Measurements from ENCODE around the gene MRPL42.

MRPL42 gene

DNA sequence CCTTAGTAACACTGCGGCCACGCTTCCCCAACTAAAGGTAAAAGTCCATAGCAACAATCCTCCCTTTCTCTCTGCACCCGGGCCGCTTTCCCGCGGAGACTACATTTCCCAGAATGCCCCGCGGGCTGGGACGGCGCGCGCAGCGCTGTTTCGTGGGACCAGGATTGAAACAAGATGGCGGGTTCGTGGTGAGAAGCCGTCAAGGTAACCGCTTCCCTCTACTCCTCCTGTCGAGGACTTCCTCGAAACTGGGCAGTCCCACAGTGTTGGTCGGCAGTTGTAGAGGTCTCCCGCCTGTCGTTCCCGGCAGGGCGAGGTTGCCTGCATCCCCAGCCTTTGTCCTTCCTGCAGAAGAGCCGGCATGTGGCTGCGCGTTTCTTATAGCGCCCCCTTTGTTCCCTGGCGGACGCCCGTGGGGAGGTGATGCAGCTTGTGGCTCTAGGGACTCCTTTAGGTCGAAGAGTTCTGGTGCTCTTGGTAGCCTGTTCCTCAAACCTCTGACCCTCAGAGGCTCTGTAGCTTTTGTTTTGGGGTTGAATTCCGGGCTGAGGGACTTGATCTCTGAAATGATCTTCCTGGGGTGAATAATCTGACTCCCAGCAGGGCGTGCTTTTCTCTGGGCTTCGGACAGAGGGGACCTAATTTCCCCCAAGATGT lies at the start of gene MRPL42:
Gene MRPL42 (plus strand): TSS at position 164 of the 657 bp plus-strand sequence. CDS start 1,772 bp downstream, outside the sequence.
- TF ChIP-seq, protein P1, sequence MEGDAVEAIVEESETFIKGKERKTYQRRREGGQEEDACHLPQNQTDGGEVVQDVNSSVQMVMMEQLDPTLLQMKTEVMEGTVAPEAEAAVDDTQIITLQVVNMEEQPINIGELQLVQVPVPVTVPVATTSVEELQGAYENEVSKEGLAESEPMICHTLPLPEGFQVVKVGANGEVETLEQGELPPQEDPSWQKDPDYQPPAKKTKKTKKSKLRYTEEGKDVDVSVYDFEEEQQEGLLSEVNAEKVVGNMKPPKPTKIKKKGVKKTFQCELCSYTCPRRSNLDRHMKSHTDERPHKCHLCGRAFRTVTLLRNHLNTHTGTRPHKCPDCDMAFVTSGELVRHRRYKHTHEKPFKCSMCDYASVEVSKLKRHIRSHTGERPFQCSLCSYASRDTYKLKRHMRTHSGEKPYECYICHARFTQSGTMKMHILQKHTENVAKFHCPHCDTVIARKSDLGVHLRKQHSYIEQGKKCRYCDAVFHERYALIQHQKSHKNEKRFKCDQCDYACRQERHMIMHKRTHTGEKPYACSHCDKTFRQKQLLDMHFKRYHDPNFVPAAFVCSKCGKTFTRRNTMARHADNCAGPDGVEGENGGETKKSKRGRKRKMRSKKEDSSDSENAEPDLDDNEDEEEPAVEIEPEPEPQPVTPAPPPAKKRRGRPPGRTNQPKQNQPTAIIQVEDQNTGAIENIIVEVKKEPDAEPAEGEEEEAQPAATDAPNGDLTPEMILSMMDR (IDR thresholded peaks at IDR 0.05; ENCODE audit: control insufficient read depth, extremely low read depth, insufficient read depth), result peak; percentile 69
- DNase-seq (ENCODE audit: low read depth), result peak; percentile 75
- H3K4me3 ChIP-seq (ENCODE audit: low read depth, low read length), result peak within 1 kb of the TSS; percentile 70

GRCh38 chr12:93417967-93418480 lies 49.3 kb upstream of the MRPL42 start:
- TF ChIP-seq, protein P1 (IDR thresholded peaks at IDR 0.05; ENCODE audit: control insufficient read depth, extremely low read depth, insufficient read depth), result no peak
- no peak overlapping the region for H3K4me3 ChIP-seq (ENCODE audit: low read depth, low read length)
- no peak for DNase-seq (ENCODE audit: low read depth)

DNA sequence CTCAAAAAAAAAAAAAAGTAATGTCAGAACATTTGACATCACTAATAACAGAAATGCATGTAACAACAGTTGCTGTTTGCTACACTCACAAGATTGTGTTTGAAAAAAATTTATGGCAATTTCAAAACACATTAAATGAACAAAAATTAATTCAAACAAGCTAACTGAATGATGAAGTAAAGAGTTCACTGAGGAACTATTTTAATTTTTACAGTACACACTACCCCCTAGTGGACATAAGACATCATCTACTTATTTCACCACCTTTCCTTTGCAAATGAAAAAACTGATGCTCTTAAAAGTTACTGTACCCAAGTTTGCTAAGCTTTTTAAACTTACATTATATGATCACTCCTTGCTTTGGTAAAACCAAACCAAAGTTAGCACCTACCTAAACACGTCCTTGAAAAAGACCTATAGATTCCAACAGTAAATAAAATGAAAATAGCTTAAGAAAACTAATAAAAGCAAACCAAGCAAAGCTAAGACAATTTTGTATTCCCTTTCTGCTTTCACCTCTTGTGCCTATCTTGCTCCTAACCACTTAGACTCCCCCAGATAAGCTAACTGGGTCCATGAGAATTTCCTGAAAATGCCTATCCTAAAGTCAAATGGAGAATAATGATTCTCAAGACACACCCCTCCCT lies 47.8 kb upstream of the MRPL42 start:
- H3K4me3 ChIP-seq (ENCODE audit: low read depth, low read length), result no peak overlapping the region
- DNase-seq (ENCODE audit: low read depth), result no peak
- TF ChIP-seq, protein P1 (IDR thresholded peaks at IDR 0.05; ENCODE audit: control insufficient read depth, extremely low read depth, insufficient read depth), result peak; percentile 50; the same call in 1 of the 2 replicates

- TF ChIP-seq, protein P1 (IDR thresholded peaks at IDR 0.05; ENCODE audit: control insufficient read depth, extremely low read depth, insufficient read depth), result no peak
- no peak for DNase-seq (ENCODE audit: low read depth)
- no peak overlapping the region for H3K4me3 ChIP-seq (ENCODE audit: low read depth, low read length)
These were observed 45.3 kb upstream of the MRPL42 start for GRCh38 chr12:93422050-93422449.

DNA sequence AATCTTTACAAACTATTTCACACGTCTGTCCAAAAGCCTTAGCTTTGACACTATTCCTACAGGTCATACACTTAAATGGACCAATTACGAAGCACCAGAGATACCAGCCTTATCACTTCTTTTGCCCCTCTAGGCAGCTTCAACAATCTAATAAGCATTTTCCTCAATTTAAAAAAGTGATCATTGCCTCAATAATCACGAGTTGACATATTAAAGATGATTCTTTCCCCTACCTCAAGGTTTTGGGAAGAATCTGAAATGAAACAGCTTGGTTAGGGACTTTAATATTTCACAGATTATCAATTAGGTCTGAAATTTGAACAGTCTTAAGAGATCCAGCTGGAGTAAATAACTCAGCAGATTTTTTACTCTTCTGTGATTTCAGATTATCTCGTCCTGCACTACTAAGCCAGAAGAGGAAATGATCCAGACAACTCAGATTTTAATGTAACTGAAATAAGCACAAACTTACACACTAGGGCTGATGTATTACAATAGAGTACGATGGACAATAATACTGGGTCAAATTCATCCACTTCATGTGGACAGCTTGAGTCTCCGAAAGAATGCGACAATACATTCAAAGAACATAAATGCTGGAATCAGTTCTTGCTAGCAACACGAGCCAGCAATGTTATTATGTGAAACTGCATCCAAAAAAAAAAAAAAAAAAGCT lies 41.4 kb upstream of the MRPL42 start:
- TF ChIP-seq, protein P1 (IDR thresholded peaks at IDR 0.05; ENCODE audit: control insufficient read depth, extremely low read depth, insufficient read depth), result no peak
- DNase-seq (ENCODE audit: low read depth), result no peak
- H3K4me3 ChIP-seq (ENCODE audit: low read depth, low read length), result no peak overlapping the region

- TF ChIP-seq, protein P1 (IDR thresholded peaks at IDR 0.05; ENCODE audit: control insufficient read depth, extremely low read depth, insufficient read depth), result no peak
- no peak for DNase-seq (ENCODE audit: low read depth)
- peak overlapping the region; percentile 0; the same call in 1 of the 2 replicates for H3K4me3 ChIP-seq (ENCODE audit: low read depth, low read length)
These were observed 40.9 kb upstream of the MRPL42 start for GRCh38 chr12:93426412-93426805.

Measured in LNCaP clone FGC (cell line).